IMR-90 (cell line): ENCODE measurements around the gene GCDH. TPM values are rescaled to one million over a fixed set of nuclear protein-coding genes. Genes with fewer than 3 reads are reported as not detected.

Experiments
- ATAC-seq: fragments of 200-7000 bp; cut with Tn5 transposase; 2 replicates; pipeline ENCODE4 v1.9.1; 2020; ENCODE audit warnings: low read depth, mild to moderate bottlenecking, moderate library complexity
- BruUV-seq: library from RNA; stranded (reverse); fragments of 400-500 nt; replicated peaks from 2 replicates; lab custom pipeline; 2021; lab: Mats Ljungman, UMichigan
- CTCF ChIA-PET: fragments of 300-600 bp; formaldehyde crosslinking; extraction: SDS; loops from one replicate; lab custom pipeline; 2021; ENCODE audit warnings: antibody characterized with exemption; lab: Yijun Ruan, JAX
- POLR2A ChIA-PET: fragments of 300-600 bp; sonication (Branson Sonifier 250); formaldehyde crosslinking; loops from one replicate; lab custom pipeline; 2022; ENCODE audit warnings: antibody characterized with exemption; ENCODE audit not compliant: unreplicated experiment; lab: Charles Lee
- DNase-seq: peaks from one replicate; pipeline ENCODE4 v3.0.0; 2013
- H2AFZ ChIP-seq: replicated peaks from 2 replicates; pipeline ENCODE3; 2013; ENCODE audit warnings: low read length, mild to moderate bottlenecking; ENCODE audit not compliant: poor library complexity
- H2AK5ac ChIP-seq: 2 replicates; pipeline ENCODE4 v1.6.1; 2013; ENCODE audit warnings: low read depth, low read length, inconsistent platforms
- H2AK9ac ChIP-seq: replicated peaks from 2 replicates; pipeline ENCODE3; 2013; ENCODE audit warnings: mild to moderate bottlenecking, low read depth, low read length, moderate library complexity; ENCODE audit not compliant: poor library complexity
- H2BK120ac ChIP-seq: 2 replicates; pipeline ENCODE4 v1.6.1; 2013; ENCODE audit warnings: low read depth, low read length, inconsistent platforms
- H2BK15ac ChIP-seq: 3 replicates; pipeline ENCODE4 v1.6.1; 2013; ENCODE audit warnings: low read depth, low read length, inconsistent platforms
- H2BK20ac ChIP-seq: 2 replicates; pipeline ENCODE4 v1.6.1; 2013; ENCODE audit warnings: low read depth, mild to moderate bottlenecking, inconsistent platforms, low read length, moderate library complexity
- H2BK5ac ChIP-seq: 2 replicates; pipeline ENCODE4 v1.6.1; 2013; ENCODE audit warnings: mild to moderate bottlenecking, low read depth, low read length, inconsistent platforms; ENCODE audit not compliant: poor library complexity, severe bottlenecking
- H3K14ac ChIP-seq: replicated peaks from 2 replicates; pipeline ENCODE4 v1.6.1; 2013; ENCODE audit warnings: low read depth, low read length, inconsistent platforms
- H3K18ac ChIP-seq: 2 replicates; pipeline ENCODE4 v1.6.1; 2013; ENCODE audit warnings: low read depth, low read length, control low read depth
- H3K23ac ChIP-seq: 2 replicates; pipeline ENCODE4 v1.6.1; 2013; ENCODE audit warnings: low read depth, low read length, inconsistent platforms
- H3K27ac ChIP-seq: 2 replicates; pipeline ENCODE4 v1.5.1; 2013; ENCODE audit warnings: mild to moderate bottlenecking, control low read depth, low read length; ENCODE audit not compliant: insufficient read depth
- H3K27me3 ChIP-seq: 2 replicates; pipeline ENCODE4 v1.6.1; 2013; ENCODE audit warnings: low read length; ENCODE audit not compliant: control insufficient read depth, insufficient read depth
- H3K36me3 ChIP-seq: 2 replicates; pipeline ENCODE4 v1.6.1; 2013; ENCODE audit warnings: low read length, mixed read lengths; ENCODE audit not compliant: control insufficient read depth, insufficient read depth
- H3K4ac ChIP-seq: 2 replicates; pipeline ENCODE4 v1.6.1; 2013; ENCODE audit warnings: low read depth, low read length, inconsistent platforms
- H3K4me1 ChIP-seq: 2 replicates; pipeline ENCODE4 v1.6.1; 2013; ENCODE audit warnings: low read length, mixed read lengths; ENCODE audit not compliant: control insufficient read depth, insufficient read depth
- H3K4me2 ChIP-seq: 2 replicates; pipeline ENCODE4 v1.6.1; 2013; ENCODE audit warnings: low read depth, mild to moderate bottlenecking, control low read depth, low read length, moderate library complexity
- H3K4me3 ChIP-seq: 2 replicates; pipeline ENCODE4 v1.5.1; 2013; ENCODE audit warnings: low read depth, mild to moderate bottlenecking, control low read depth, low read length, moderate library complexity; ENCODE audit not compliant: insufficient read depth
- H3K56ac ChIP-seq: 2 replicates; pipeline ENCODE4 v1.6.1; 2013; ENCODE audit warnings: low read length, inconsistent platforms; ENCODE audit not compliant: insufficient read depth; ENCODE audit errors: extremely low read depth
- H3K79me1 ChIP-seq, 2 experiments: 2 replicates each; pipeline ENCODE4 v1.6.1; 2013; ENCODE audit warnings: low read length in 2 of 2, inconsistent platforms in 1 of 2, low read depth in 1 of 2
- H3K9ac ChIP-seq: 2 replicates; pipeline ENCODE4 v1.6.1; 2013; ENCODE audit warnings: low read depth, low read length, control low read depth
- H3K9me1 ChIP-seq: 2 replicates; pipeline ENCODE4 v1.6.1; 2013; ENCODE audit warnings: low read length, inconsistent platforms; ENCODE audit not compliant: insufficient read depth
- H3K9me3 ChIP-seq: 2 replicates; pipeline ENCODE4 v1.6.1; 2013; ENCODE audit warnings: low read length; ENCODE audit not compliant: control insufficient read depth, insufficient read depth
- H4K20me1 ChIP-seq: 2 replicates; pipeline ENCODE4 v1.6.1; 2013; ENCODE audit warnings: low read length, inconsistent platforms; ENCODE audit not compliant: insufficient read depth
- H4K5ac ChIP-seq: 2 replicates; pipeline ENCODE4 v1.6.1; 2013; ENCODE audit warnings: mild to moderate bottlenecking, low read depth, low read length, control low read depth
- H4K8ac ChIP-seq, 2 experiments: 2 replicates each; pipeline ENCODE4 v1.6.1; 2013; ENCODE audit warnings: low read depth in 2 of 2, low read length in 2 of 2, control low read depth in 1 of 2, inconsistent platforms in 1 of 2
- H4K91ac ChIP-seq: 2 replicates; pipeline ENCODE4 v1.6.1; 2013; ENCODE audit warnings: low read depth, low read length, inconsistent platforms; ENCODE audit not compliant: insufficient read depth
- BHLHE40 ChIP-seq: fragments of 150-350 bp; IDR thresholded peaks from 2 replicates; pipeline ENCODE4 v1.6.1; 2016; ENCODE audit warnings: mild to moderate bottlenecking, low read depth, low read length
- CEBPB ChIP-seq: IDR thresholded peaks from 2 replicates; pipeline ENCODE4 v1.6.1; 2012; ENCODE audit warnings: low read depth, low read length, improper control_type of control experiment
- MAFK ChIP-seq: IDR thresholded peaks from 2 replicates; pipeline ENCODE4 v1.6.1; 2012; ENCODE audit warnings: low read depth, low read length, improper control_type of control experiment
- MAZ ChIP-seq: IDR thresholded peaks from 2 replicates; pipeline ENCODE4 v1.6.1; 2012; ENCODE audit warnings: low read depth, mild to moderate bottlenecking, low read length, improper control_type of control experiment, moderate library complexity, borderline replicate concordance
- MXI1 ChIP-seq: IDR thresholded peaks from 2 replicates; pipeline ENCODE4 v1.6.1; 2012; ENCODE audit warnings: low read depth, mild to moderate bottlenecking, low read length, moderate library complexity, borderline replicate concordance
- NFE2L2 ChIP-seq: fragments of 150-350 bp; IDR thresholded peaks from 2 replicates; pipeline ENCODE4 v1.6.1; 2016; ENCODE audit warnings: low read depth, mild to moderate bottlenecking, low read length
- POLR2A ChIP-seq: IDR thresholded peaks from 2 replicates; pipeline ENCODE4 v1.6.1; 2012; ENCODE audit warnings: mild to moderate bottlenecking, low read depth, low read length
- SMC3 ChIP-seq: fragments of 150-350 bp; IDR thresholded peaks from 2 replicates; pipeline ENCODE4 v1.6.1; 2016; ENCODE audit warnings: low read depth, mild to moderate bottlenecking, antibody characterized with exemption, low read length, moderate library complexity
- WGBS, 2 experiments: methylation state at CpG; one replicate each; pipeline versions ENCODE4 v1.1.5 to v1.1.7; 2013; ENCODE audit warnings: missing lambda C conversion rate in 2 of 2; ENCODE audit not compliant: insufficient read length in 1 of 2; ENCODE audit errors: extremely low coverage in 2 of 2; 5-methylcytosine and 5-hydroxymethylcytosine counted together
- dilution Hi-C: fragments of 300-500 bp; cut with HindIII; formaldehyde crosslinking; loops from one replicate; pipeline ENCODE4 v1.14.3; 2018; ENCODE audit warnings: low sequenced_read_pairs; ENCODE audit not compliant: unreplicated experiment
- in situ Hi-C: fragments of 300-500 bp; cut with MboI; formaldehyde crosslinking; loops from 3 replicates; pipeline ENCODE4 v1.14.3; 2019; ENCODE audit warnings: low sequenced_read_pairs, inconsistent platforms, mixed read lengths
- intact Hi-C: fragments of 100-400 bp; cut with micrococcal nuclease; formaldehyde crosslinking; loops from 2 replicates; pipeline ENCODE4 v1.10.0; 2022
- polyA plus RNA-seq, 3 experiments: library from polyadenylated mRNA; depleted of rRNA; stranded (reverse); fragments of >200 nt; gene quantifications; 2 replicates each; pipeline ENCODE4 v1.2.3, GENCODE V29; 2012; ENCODE audit warnings: low replicate concordance in 1 of 3
- total RNA-seq: library from RNA; depleted of rRNA; stranded (reverse); fragments of >200 nt; gene quantifications from 2 replicates; pipeline ENCODE4 v1.2.3, GENCODE V29; 2012
- TF ChIP-seq, protein P1 (sequence below): fragments of 150-350 bp; IDR thresholded peaks from 2 replicates; pipeline ENCODE4 v1.6.1; 2017; ENCODE audit warnings: mild to moderate bottlenecking, antibody characterized with exemption, low read length, low read depth
- TF ChIP-seq, protein P2 (sequence below): conservative IDR thresholded peaks from 2 replicates; pipeline ENCODE4 v1.5.1; 2012; ENCODE audit warnings: mild to moderate bottlenecking, low read depth, low read length, improper control_type of control experiment

Gene GCDH
- total and polyA plus RNA-seq, 2 of the 4 experiments (the other 2 are of a cell fraction) = 27.7 to 41.6 TPM

DNA sequence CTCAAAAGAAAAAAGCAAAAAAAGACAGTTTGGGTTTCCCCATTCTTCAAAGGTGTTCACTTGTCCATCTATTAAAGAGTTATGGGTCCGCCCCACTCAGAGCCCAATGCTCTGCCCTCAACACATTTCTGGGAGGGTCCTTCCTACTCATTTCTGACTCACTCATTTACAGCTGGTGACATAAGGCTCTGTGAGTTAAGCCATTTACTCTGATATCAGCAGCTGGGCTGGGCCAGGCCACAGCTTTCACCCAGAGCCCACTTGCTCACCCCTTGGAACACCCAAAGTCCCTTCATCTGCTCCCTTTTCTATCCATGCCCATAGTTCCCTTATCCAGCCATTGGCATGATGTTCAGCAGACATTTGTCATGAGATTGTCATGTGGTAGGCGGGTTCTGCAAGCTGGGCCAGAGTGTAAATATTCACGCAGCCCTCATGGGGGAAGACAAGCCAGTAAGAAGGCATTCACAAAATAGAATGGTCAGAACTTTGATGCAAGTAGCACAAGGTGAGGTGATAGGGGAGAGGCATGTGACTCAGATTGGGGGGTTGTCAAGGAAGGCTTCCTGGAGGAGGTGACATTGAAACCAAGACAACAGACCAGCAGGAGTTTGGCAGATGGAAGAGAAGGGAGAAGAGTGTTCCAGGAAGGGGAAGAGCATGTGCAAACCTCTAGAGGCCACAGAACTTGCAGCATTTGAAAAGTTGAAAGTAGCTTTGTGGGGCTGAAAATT is 46.8 kb upstream of the GCDH start:
- in situ Hi-C loops (no loop called here), intact Hi-C loops (no loop called here), dilution Hi-C loops (no loop called here)
- ChIA-PET CTCF (interaction anchor here (0.6 kb wide), 1 partner anchor 78 kb away, joined by 3 read pairs; no protein-coding TSS in a partner anchor), POLR2A (interaction anchor here (0.8 kb wide), 1 partner anchor 80 kb away, joined by 10 read pairs; no protein-coding TSS in a partner anchor)
- Histone ChIP-seq H3K4me2 (no peak overlapping the region), H3K23ac (no peak overlapping the region), H3K4ac (no peak overlapping the region), H3K27me3 (peaks cover 26% of the 10 kb centered on the region), H2BK15ac (no peak overlapping the region), H3K79me1 (no peaks in the 10 kb centered on the region), H2AFZ (no peak overlapping the region), H3K9me1 (peaks cover 2% of the 10 kb centered on the region; the same call in 1 of the 2 replicates), H3K18ac (no peak overlapping the region), H3K9ac (no peak overlapping the region), H2BK20ac (no peak overlapping the region), H3K27ac (no peak overlapping the region), H4K5ac (no peak overlapping the region), H2BK5ac (no peak overlapping the region), H3K14ac (no peak overlapping the region), H2BK120ac (no peak overlapping the region), H3K4me1 (peaks cover 3% of the 10 kb centered on the region; the same call in 1 of the 2 replicates), H4K8ac (no peak overlapping the region), H2AK5ac (no peak overlapping the region), H3K4me3 (no peak overlapping the region), H3K9me3 (no peaks in the 10 kb centered on the region), H2AK9ac (peak overlapping the region; percentile 37), H4K91ac (no peak overlapping the region), H3K56ac (no peak overlapping the region), H3K36me3 (no peaks in the 10 kb centered on the region), H4K20me1 (no peaks in the 10 kb centered on the region)
- ATAC-seq (no peak), DNase-seq (no peak)
- no TSS peak for BruUV-seq
- TF ChIP-seq MAFK = no peak
- TF ChIP-seq, protein P1, sequence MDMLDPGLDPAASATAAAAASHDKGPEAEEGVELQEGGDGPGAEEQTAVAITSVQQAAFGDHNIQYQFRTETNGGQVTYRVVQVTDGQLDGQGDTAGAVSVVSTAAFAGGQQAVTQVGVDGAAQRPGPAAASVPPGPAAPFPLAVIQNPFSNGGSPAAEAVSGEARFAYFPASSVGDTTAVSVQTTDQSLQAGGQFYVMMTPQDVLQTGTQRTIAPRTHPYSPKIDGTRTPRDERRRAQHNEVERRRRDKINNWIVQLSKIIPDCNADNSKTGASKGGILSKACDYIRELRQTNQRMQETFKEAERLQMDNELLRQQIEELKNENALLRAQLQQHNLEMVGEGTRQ = no peak
- no peak for TF ChIP-seq MAZ
- no peak for TF ChIP-seq BHLHE40
- no peak for TF ChIP-seq MXI1
- no peak for TF ChIP-seq NFE2L2
- TF ChIP-seq, protein P2, sequence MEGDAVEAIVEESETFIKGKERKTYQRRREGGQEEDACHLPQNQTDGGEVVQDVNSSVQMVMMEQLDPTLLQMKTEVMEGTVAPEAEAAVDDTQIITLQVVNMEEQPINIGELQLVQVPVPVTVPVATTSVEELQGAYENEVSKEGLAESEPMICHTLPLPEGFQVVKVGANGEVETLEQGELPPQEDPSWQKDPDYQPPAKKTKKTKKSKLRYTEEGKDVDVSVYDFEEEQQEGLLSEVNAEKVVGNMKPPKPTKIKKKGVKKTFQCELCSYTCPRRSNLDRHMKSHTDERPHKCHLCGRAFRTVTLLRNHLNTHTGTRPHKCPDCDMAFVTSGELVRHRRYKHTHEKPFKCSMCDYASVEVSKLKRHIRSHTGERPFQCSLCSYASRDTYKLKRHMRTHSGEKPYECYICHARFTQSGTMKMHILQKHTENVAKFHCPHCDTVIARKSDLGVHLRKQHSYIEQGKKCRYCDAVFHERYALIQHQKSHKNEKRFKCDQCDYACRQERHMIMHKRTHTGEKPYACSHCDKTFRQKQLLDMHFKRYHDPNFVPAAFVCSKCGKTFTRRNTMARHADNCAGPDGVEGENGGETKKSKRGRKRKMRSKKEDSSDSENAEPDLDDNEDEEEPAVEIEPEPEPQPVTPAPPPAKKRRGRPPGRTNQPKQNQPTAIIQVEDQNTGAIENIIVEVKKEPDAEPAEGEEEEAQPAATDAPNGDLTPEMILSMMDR = no peak
- no peak for TF ChIP-seq POLR2A
- no peak for TF ChIP-seq SMC3
- no peak for TF ChIP-seq CEBPB
- 69% methylated on average over 2 of the region's 3 CpGs; no CpG with 5 or more reads in 1 of the 2 experiments for WGBS, 2 experiments
